H9 (cell line): Measurements from ENCODE around the gene G3BP1. TPM values are rescaled to one million over a fixed set of nuclear protein-coding genes. Genes with fewer than 3 reads are reported as not detected.

ENCODE experiments used
- DNase-seq: peaks from one replicate; pipeline ENCODE4 v3.0.0-alpha.2; 2017
- H2AFZ ChIP-seq: one replicate; pipeline ENCODE4 v1.6.1; 2013; ENCODE audit warnings: mild to moderate bottlenecking, low read length, control low read depth, moderate library complexity
- H2AK5ac ChIP-seq: 2 replicates; pipeline ENCODE4 v1.6.1; 2013; ENCODE audit warnings: low read length, control low read depth, mixed read lengths; ENCODE audit not compliant: insufficient read length
- H2BK120ac ChIP-seq: one replicate; pipeline ENCODE4 v1.6.1; 2013; ENCODE audit warnings: low read depth, mild to moderate bottlenecking, low read length, control low read depth, inconsistent platforms; ENCODE audit not compliant: poor library complexity, severe bottlenecking
- H2BK12ac ChIP-seq: 2 replicates; pipeline ENCODE4 v1.6.1; 2013; ENCODE audit warnings: low read length, control low read depth, mixed read lengths, low read depth; ENCODE audit not compliant: insufficient read length
- H2BK15ac ChIP-seq: 2 replicates; pipeline ENCODE4 v1.6.1; 2013; ENCODE audit warnings: low read depth, low read length, control low read depth
- H2BK20ac ChIP-seq: one replicate; pipeline ENCODE4 v1.6.1; 2013; ENCODE audit warnings: low read depth, mild to moderate bottlenecking, low read length, control low read depth, inconsistent platforms; ENCODE audit not compliant: poor library complexity, severe bottlenecking
- H2BK5ac ChIP-seq: 2 replicates; pipeline ENCODE4 v1.6.1; 2013; ENCODE audit warnings: low read length, control low read depth, mixed read lengths; ENCODE audit not compliant: insufficient read length
- H3K14ac ChIP-seq: 2 replicates; pipeline ENCODE4 v1.6.1; 2013; ENCODE audit warnings: low read length, control low read depth; ENCODE audit not compliant: insufficient read depth
- H3K18ac ChIP-seq: 2 replicates; pipeline ENCODE4 v1.6.1; 2013; ENCODE audit warnings: low read depth, mild to moderate bottlenecking, mixed read lengths, low read length, control low read depth; ENCODE audit not compliant: insufficient read length
- H3K23ac ChIP-seq: 2 replicates; pipeline ENCODE4 v1.6.1; 2013; ENCODE audit warnings: low read length, control low read depth, mixed read lengths, low read depth; ENCODE audit not compliant: insufficient read length
- H3K23me2 ChIP-seq: 2 replicates; pipeline ENCODE4 v1.6.1; 2013; ENCODE audit warnings: low read depth, mild to moderate bottlenecking, mixed read lengths, low read length, control low read depth; ENCODE audit not compliant: insufficient read length, poor library complexity, severe bottlenecking
- H3K27ac ChIP-seq: 2 replicates; pipeline ENCODE4 v1.5.1; 2013; ENCODE audit warnings: low read length, control low read depth, mixed read lengths, low read depth; ENCODE audit not compliant: insufficient read length
- H3K27me3 ChIP-seq: 2 replicates; pipeline ENCODE4 v1.6.1; 2013; ENCODE audit warnings: low read length, control low read depth, inconsistent platforms; ENCODE audit not compliant: insufficient read depth
- H3K4ac ChIP-seq: 2 replicates; pipeline ENCODE4 v1.6.1; 2013; ENCODE audit warnings: low read depth, mild to moderate bottlenecking, control low read depth, inconsistent platforms, low read length, moderate library complexity
- H3K4me1 ChIP-seq: 2 replicates; pipeline ENCODE4 v1.6.1; 2013; ENCODE audit warnings: low read length, control low read depth, inconsistent platforms; ENCODE audit not compliant: insufficient read depth
- H3K4me2 ChIP-seq: 2 replicates; pipeline ENCODE4 v1.6.1; 2013; ENCODE audit warnings: low read length, control low read depth, mixed read lengths; ENCODE audit not compliant: insufficient read length, insufficient read depth
- H3K56ac ChIP-seq: 2 replicates; pipeline ENCODE4 v1.6.1; 2013; ENCODE audit warnings: low read depth, mild to moderate bottlenecking, mixed read lengths, low read length, control low read depth; ENCODE audit not compliant: insufficient read length
- H3K79me1 ChIP-seq: 2 replicates; pipeline ENCODE4 v1.6.1; 2013; ENCODE audit warnings: low read depth, mild to moderate bottlenecking, moderate library complexity, low read length, control low read depth, inconsistent platforms; ENCODE audit not compliant: insufficient read depth, poor library complexity, severe bottlenecking
- H3K79me2 ChIP-seq: 2 replicates; pipeline ENCODE4 v1.6.1; 2013; ENCODE audit warnings: low read length, control low read depth, inconsistent platforms; ENCODE audit not compliant: insufficient read depth
- H3K9ac ChIP-seq: 2 replicates; pipeline ENCODE4 v1.6.1; 2013; ENCODE audit warnings: low read length, control low read depth, mixed read lengths; ENCODE audit not compliant: insufficient read length; ENCODE audit errors: extremely low read depth
- H3K9me3 ChIP-seq: one replicate; pipeline ENCODE4 v1.6.1; 2013; ENCODE audit warnings: low read depth, low read length, inconsistent platforms; ENCODE audit not compliant: control insufficient read depth
- H3T11ph ChIP-seq: one replicate; pipeline ENCODE4 v1.6.1; 2013; ENCODE audit warnings: mild to moderate bottlenecking, low read length, control low read depth, inconsistent platforms
- H4K20me1 ChIP-seq: one replicate; pipeline ENCODE4 v1.6.1; 2013; ENCODE audit not compliant: control insufficient read depth, insufficient read length, insufficient read depth
- H4K5ac ChIP-seq: 2 replicates; pipeline ENCODE4 v1.6.1; 2013; ENCODE audit warnings: low read depth, mild to moderate bottlenecking, mixed read lengths, low read length, control low read depth; ENCODE audit not compliant: insufficient read length
- H4K8ac ChIP-seq: replicated peaks from 2 replicates; pipeline ENCODE4 v1.6.1; 2013; ENCODE audit warnings: low read length, control low read depth, mixed read lengths, low read depth; ENCODE audit not compliant: insufficient read length
- H4K91ac ChIP-seq: 2 replicates; pipeline ENCODE4 v1.6.1; 2013; ENCODE audit warnings: low read depth, mild to moderate bottlenecking, moderate library complexity, mixed read lengths, low read length, control low read depth; ENCODE audit not compliant: insufficient read length
- H3K27ac Mint-ChIP-seq, 3 experiments: 2 replicates in 2 of 3; 3 replicates in 1 of 3; pipeline ENCODE4 v1.8.0; 2020 to 2021; ENCODE audit warnings: mixed read lengths in 3 of 3, mild to moderate bottlenecking in 1 of 3, moderate library complexity in 1 of 3
- H3K27me3 Mint-ChIP-seq: 2 replicates; pipeline ENCODE4 v1.8.0; 2021; ENCODE audit warnings: low read depth, mild to moderate bottlenecking, moderate library complexity, mixed read lengths
- H3K36me3 Mint-ChIP-seq, 3 experiments: 2 replicates in 2 of 3; 3 replicates in 1 of 3; pipeline ENCODE4 v1.8.0; 2020 to 2021; ENCODE audit warnings: low read depth in 3 of 3, mixed read lengths in 3 of 3; ENCODE audit not compliant: insufficient read depth in 1 of 3
- H3K4me1 Mint-ChIP-seq, 2 experiments: 2 replicates each; pipeline ENCODE4 v1.8.0; 2020; ENCODE audit warnings: mixed read lengths in 2 of 2
- H3K4me3 Mint-ChIP-seq, 2 experiments: 2 replicates in 1 of 2; 3 replicates in 1 of 2; pipeline ENCODE4 v1.8.0; 2020 to 2021; ENCODE audit warnings: mild to moderate bottlenecking in 2 of 2, mixed read lengths in 2 of 2, moderate library complexity in 1 of 2
- H3K9me3 Mint-ChIP-seq, 2 experiments: 2 replicates in 1 of 2; 3 replicates in 1 of 2; pipeline ENCODE4 v1.8.0; 2020; ENCODE audit warnings: mild to moderate bottlenecking in 2 of 2, mixed read lengths in 2 of 2, moderate library complexity in 1 of 2
- CTCF ChIP-seq: fragments of 200-600 bp; sonication (generic); conservative IDR thresholded peaks from 3 replicates; pipeline ENCODE4 v1.8.0; 2021; ENCODE audit warnings: antibody characterized with exemption, mild to moderate bottlenecking
- WGBS: extraction: QIAGEN DNeasy Blood & Tissue Kit; methylation state at CpG from one replicate; pipeline ENCODE4 v1.1.7; 2013; ENCODE audit warnings: missing lambda C conversion rate, low lambda C conversion rate, mixed read lengths; ENCODE audit not compliant: insufficient read length; ENCODE audit errors: extremely low coverage; 5-methylcytosine and 5-hydroxymethylcytosine counted together
- total RNA-seq: library from RNA; stranded (reverse); gene quantifications from 2 replicates; pipeline ENCODE4 v1.2.1, GENCODE V29; 2021

Gene G3BP1
- total RNA-seq, 1 experiment from 2014 or later = 439 TPM

GRCh38 chr5:151743530-151743929 lies 28.2 kb upstream of the G3BP1 start:
- H2AFZ ChIP-seq = no peak overlapping the region
- H3K4ac ChIP-seq = no peak overlapping the region
- H3K79me2 ChIP-seq = no peaks in the 10 kb centered on the region
- H3K36me3 Mint-ChIP-seq = peaks cover 2 to 14% (median 8%) of the 10 kb centered on the region in 3 experiments; a peak in 4 of 7 replicates
- H3K27me3 ChIP-seq = no peaks in the 10 kb centered on the region
- no CpG with 5 or more reads among the region's 1 CpG for WGBS
- H4K8ac ChIP-seq = no peak overlapping the region
- no peak overlapping the region for H3T11ph ChIP-seq
- H3K27me3 Mint-ChIP-seq = no peaks in the 10 kb centered on the region
- no peak overlapping the region for H2BK5ac ChIP-seq
- H3K56ac ChIP-seq = no peak overlapping the region
- no peaks in the 10 kb centered on the region for H3K9me3 Mint-ChIP-seq
- H3K4me3 Mint-ChIP-seq = no peak overlapping the region
- no peak overlapping the region for H2BK15ac ChIP-seq
- no peak for DNase-seq
- no peak overlapping the region for H4K5ac ChIP-seq
- no peak overlapping the region for H3K18ac ChIP-seq
- no peak overlapping the region for H3K9ac ChIP-seq
- peaks cover 7% of the 10 kb centered on the region; the same call in 1 of the 2 replicates for H3K4me1 ChIP-seq
- H3K27ac ChIP-seq = no peak overlapping the region
- H2BK12ac ChIP-seq = no peak overlapping the region
- no peak overlapping the region for H3K27ac Mint-ChIP-seq
- H3K23me2 ChIP-seq = no peaks in the 10 kb centered on the region
- H3K9me3 ChIP-seq = no peaks in the 10 kb centered on the region
- no peak overlapping the region for H3K14ac ChIP-seq
- H3K79me1 ChIP-seq = peaks cover 2% of the 10 kb centered on the region
- H3K23ac ChIP-seq = no peak overlapping the region
- H4K20me1 ChIP-seq = no peaks in the 10 kb centered on the region
- no peak overlapping the region for H4K91ac ChIP-seq
- no peak overlapping the region for H2BK120ac ChIP-seq
- H3K4me1 Mint-ChIP-seq = peaks cover 16 to 19% of the 10 kb centered on the region in 2 experiments
- H3K4me2 ChIP-seq = no peak overlapping the region
- no peak for TF ChIP-seq CTCF
- no peak overlapping the region for H2AK5ac ChIP-seq
- H2BK20ac ChIP-seq = no peak overlapping the region
